Testis (tissue), 3 donors: ENCODE results near the gene MAPKAPK5. TPM values are rescaled to one million over a fixed set of nuclear protein-coding genes. Genes with fewer than 3 reads are reported as not detected.

Experiments used
- DNase-seq: peaks from one replicate; pipeline ENCODE4 v3.0.0-alpha.2; 2019
- H3K27ac ChIP-seq, 2 donors: fragments of 200-600 bp; sonication (generic); one replicate each; pipeline ENCODE4 v1.5.1; 2019
- H3K27me3 ChIP-seq: fragments of 200-600 bp; sonication (generic); one replicate; pipeline ENCODE4 v1.5.1; 2019
- H3K36me3 ChIP-seq: fragments of 200-600 bp; sonication (generic); one replicate; pipeline ENCODE4 v1.5.1; 2017; ENCODE audit warnings: low read depth; ENCODE audit errors: missing control alignments
- H3K4me1 ChIP-seq: fragments of 200-600 bp; sonication (generic); one replicate; pipeline ENCODE4 v1.5.1; 2019
- H3K4me3 ChIP-seq, 2 donors: fragments of 200-600 bp; sonication (generic); one replicate each; pipeline ENCODE4 v1.5.1; 2017 to 2019
- H3K9me3 ChIP-seq: fragments of 200-600 bp; sonication (generic); one replicate; pipeline ENCODE4 v1.5.1; 2017
- POLR2A ChIP-seq: fragments of 450-650 bp; IDR thresholded peaks from one replicate; pipeline ENCODE4 v1.6.1; 2017; ENCODE audit warnings: antibody characterized with exemption, mild to moderate bottlenecking, moderate library complexity
- WGBS, 2 donors: methylation state at CpG; one replicate each; pipeline ENCODE4 v1.1.5; 2018; 5-methylcytosine and 5-hydroxymethylcytosine counted together
- intact Hi-C: fragments of 100-400 bp; cut with DNase I; formaldehyde crosslinking; loops from one replicate; pipeline ENCODE4 v1.15.1; 2023; ENCODE audit warnings: low total_unique reads
- polyA plus RNA-seq: library from polyadenylated mRNA; stranded (reverse); fragments of 350-450 nt; fragmentation: Illumina TruSeq; extraction: RNeasy Lipid Tissue Mini Kit (QIAGEN cat#74804); gene quantifications from one replicate; pipeline ENCODE4 v1.2.3, GENCODE V29; 2014; ENCODE audit warnings: low read depth, low replicate concordance; ENCODE audit not compliant: insufficient read depth
- total RNA-seq, 2 donors: library from RNA; depleted of rRNA; stranded (reverse); fragments of >200 nt; gene quantifications; one replicate each; pipeline ENCODE4 v1.2.3, GENCODE V29; 2016
- TF ChIP-seq, protein P1 (sequence below), 3 experiments: fragments of 450-650 bp in 2 of 3; fragments of 200-600 bp in 1 of 3; sonication (generic) in 1 of 3; IDR thresholded peaks; one replicate each; pipeline ENCODE4 v1.5.1; 2016 to 2019; ENCODE audit warnings: antibody characterized with exemption in 3 of 3, mild to moderate bottlenecking in 2 of 3, moderate library complexity in 1 of 3

MAPKAPK5 gene
- total and polyA plus RNA-seq, 3 donors from 2014 or later, result 35.6 to 77.8 (median 62.9) TPM

DNA sequence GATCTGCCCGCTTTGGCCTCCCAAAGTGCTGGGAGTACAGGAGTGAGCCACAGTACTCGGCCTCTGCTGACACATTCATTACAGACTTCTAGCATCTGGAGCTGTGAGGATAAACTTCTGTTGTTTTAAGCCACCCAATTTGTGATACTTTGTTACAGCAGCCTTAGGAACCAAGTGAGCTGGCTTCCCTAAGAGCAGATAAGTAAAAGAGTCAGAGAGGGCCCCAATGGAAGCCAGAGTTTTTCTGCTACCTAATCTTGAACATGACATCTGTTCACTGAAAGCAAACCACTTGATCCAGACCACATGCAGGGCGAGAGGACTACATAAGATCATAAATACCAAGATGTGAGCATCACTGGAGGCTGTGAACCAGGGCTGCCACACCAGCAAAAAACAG lies 3.7 kb upstream of the MAPKAPK5 start:
- WGBS, 2 donors, result 65 to 76% methylated on average over 3 of the region's 3 CpGs
- intact Hi-C loops, result no loop called here
- H3K4me1 ChIP-seq, result peaks cover 16% of the 10 kb centered on the region
- no peak for TF ChIP-seq POLR2A
- TF ChIP-seq, protein P1, sequence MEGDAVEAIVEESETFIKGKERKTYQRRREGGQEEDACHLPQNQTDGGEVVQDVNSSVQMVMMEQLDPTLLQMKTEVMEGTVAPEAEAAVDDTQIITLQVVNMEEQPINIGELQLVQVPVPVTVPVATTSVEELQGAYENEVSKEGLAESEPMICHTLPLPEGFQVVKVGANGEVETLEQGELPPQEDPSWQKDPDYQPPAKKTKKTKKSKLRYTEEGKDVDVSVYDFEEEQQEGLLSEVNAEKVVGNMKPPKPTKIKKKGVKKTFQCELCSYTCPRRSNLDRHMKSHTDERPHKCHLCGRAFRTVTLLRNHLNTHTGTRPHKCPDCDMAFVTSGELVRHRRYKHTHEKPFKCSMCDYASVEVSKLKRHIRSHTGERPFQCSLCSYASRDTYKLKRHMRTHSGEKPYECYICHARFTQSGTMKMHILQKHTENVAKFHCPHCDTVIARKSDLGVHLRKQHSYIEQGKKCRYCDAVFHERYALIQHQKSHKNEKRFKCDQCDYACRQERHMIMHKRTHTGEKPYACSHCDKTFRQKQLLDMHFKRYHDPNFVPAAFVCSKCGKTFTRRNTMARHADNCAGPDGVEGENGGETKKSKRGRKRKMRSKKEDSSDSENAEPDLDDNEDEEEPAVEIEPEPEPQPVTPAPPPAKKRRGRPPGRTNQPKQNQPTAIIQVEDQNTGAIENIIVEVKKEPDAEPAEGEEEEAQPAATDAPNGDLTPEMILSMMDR (IDR thresholded peaks at IDR 0.05), result no peak
- DNase-seq, result peak; percentile 64
- H3K27me3 ChIP-seq, result no peaks in the 10 kb centered on the region
- H3K27ac ChIP-seq, result peak overlapping the region; percentile 47 to 55
- H3K36me3 ChIP-seq, result no peaks in the 10 kb centered on the region
- H3K9me3 ChIP-seq, result no peaks in the 10 kb centered on the region
- H3K4me3 ChIP-seq, result no peak overlapping the region

DNA sequence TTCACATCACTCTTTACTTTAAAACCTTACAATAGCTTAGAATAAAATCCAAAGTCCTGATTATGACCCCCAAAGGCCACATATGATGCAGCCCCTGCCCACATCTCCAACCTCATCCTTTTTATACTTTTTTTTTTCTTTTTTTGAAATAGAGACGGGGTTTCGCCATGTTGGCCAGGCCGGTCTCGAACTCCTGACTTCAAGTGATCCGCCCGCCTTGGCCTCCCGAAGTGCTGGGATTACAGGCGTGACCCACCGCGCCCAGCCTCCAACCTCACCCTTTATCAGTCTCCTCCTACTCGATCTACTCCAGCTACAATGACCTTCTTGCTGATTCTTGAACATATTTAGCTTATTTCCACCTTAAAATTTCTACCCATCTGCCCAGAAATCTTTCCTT lies 1.2 kb upstream of the MAPKAPK5 start:
- H3K4me3 ChIP-seq, result peak overlapping the region; percentile 83 to 95
- no peaks in the 10 kb centered on the region for H3K36me3 ChIP-seq
- TF ChIP-seq, protein P1 (IDR thresholded peaks at IDR 0.05), result no peak
- no peak for TF ChIP-seq POLR2A
- WGBS, 2 donors, result 25 to 37% methylated on average over 11 of the region's 11 CpGs
- H3K27ac ChIP-seq, result peak overlapping the region; percentile 88 to 96
- intact Hi-C loops, result no loop called here
- no peak for DNase-seq
- no peaks in the 10 kb centered on the region for H3K27me3 ChIP-seq
- H3K4me1 ChIP-seq, result peaks cover 23% of the 10 kb centered on the region
- no peaks in the 10 kb centered on the region for H3K9me3 ChIP-seq

DNA sequence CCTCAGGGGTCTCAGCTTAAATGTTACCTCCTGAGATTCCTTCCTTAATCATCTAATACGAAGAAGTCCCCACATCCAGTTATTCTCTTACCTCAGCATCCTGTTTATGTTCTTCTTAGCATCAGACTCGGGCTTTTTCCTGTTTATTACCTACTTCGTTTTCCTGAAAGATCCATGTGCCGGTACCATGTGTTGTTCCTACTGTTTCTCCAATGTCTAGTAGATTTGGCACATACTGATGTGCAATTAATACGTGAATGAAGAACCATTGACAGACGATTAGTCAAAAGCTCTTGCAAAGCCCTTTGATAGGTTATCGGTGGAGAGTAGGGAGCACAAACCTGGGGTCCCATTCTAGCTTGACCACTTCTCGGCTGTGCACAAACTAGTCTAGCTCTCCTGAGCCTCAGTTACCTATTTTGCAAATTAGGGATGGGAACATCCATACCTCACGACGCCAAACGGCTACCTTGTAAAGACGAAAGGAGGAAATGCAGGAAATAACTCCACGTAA lies 735 bp upstream of the MAPKAPK5 start:
- H3K4me1 ChIP-seq, result peaks cover 23% of the 10 kb centered on the region
- WGBS, 2 donors, result 1% methylated on average over 13 of the region's 13 CpGs
- DNase-seq, result no peak

DNA sequence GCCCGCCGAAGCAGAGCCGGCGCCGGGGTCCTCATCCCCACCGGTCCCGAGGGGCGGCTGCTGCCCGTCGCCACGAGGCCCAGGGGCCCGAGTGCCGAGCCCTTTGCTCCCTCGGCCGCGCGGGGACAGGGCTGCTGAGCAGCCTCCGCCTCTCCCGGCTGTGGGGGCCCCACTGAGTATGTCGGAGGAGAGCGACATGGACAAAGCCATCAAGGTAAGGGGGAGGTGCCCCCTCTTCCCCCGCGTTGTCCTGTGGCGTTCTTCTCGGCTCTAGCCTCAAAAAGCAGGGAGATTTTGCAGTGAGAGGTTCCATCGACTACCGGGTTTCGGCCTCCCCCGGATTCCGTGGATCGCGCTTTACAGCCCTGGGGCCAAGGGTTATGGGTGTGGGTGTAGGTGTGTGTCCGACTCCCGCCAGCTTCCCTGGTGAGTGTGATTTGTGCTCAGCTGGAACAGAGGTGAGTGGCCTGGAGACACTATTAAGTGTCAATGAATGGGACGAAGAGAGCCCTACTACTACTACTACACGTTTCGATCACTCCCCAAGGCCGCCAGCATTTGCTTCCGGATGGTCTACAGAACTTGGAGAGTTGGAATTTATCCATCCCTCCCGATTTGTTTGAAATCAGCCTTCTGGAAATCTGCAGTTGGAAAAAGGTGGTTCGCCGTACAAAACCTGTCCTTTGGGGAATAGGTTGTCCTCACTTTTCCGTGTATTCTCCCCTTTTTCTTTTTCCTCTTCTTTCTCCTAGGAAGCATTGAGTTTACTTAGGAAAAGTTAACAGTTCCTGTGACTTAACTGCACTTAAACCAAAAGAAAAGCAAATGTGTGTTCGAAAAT lies 748 bp downstream of the MAPKAPK5 start:
- H3K4me3 ChIP-seq, result peak overlapping the region; percentile 83 to 95
- WGBS, 2 donors, result 2 to 5% methylated on average over 10 to 36 of the region's 44 CpGs
- intact Hi-C loops, result no loop called here
- DNase-seq, result peak; percentile 37
- H3K27ac ChIP-seq, result peak overlapping the region; percentile 88 to 96
- no peaks in the 10 kb centered on the region for H3K36me3 ChIP-seq
- TF ChIP-seq, protein P1 (IDR thresholded peaks at IDR 0.05), result no peak
- no peak for TF ChIP-seq POLR2A
- no peaks in the 10 kb centered on the region for H3K27me3 ChIP-seq
- H3K9me3 ChIP-seq, result no peaks in the 10 kb centered on the region
- peaks cover 23% of the 10 kb centered on the region for H3K4me1 ChIP-seq

More for the DNA sequence above, 735 bp upstream of the MAPKAPK5 start:
- TF ChIP-seq, protein P1 (IDR thresholded peaks at IDR 0.05), result no peak
- TF ChIP-seq POLR2A, result no peak
- Histone ChIP-seq H3K27ac (peak overlapping the region; percentile 88 to 96), H3K4me3 (peak overlapping the region; percentile 83 to 95), H3K9me3 (no peaks in the 10 kb centered on the region), H3K36me3 (no peaks in the 10 kb centered on the region), H3K27me3 (no peaks in the 10 kb centered on the region)
- intact Hi-C loops, result no loop called here
